HEK293 (cell line): ENCODE measurements around the gene CHST3.

Experiments used
- CTCF ChIP-seq: fragments of 450-650 bp; formaldehyde crosslinking; IDR thresholded peaks from 2 replicates; pipeline ENCODE4 v1.5.1; 2016; ENCODE audit warnings: missing biosample characterization, missing genetic modification characterization
- GLIS1 ChIP-seq: fragments of 450-650 bp; formaldehyde crosslinking; IDR thresholded peaks from 2 replicates; pipeline ENCODE4 v1.5.1; 2016; ENCODE audit warnings: missing biosample characterization, missing genetic modification characterization
- HIC1 ChIP-seq: fragments of 450-650 bp; formaldehyde crosslinking; IDR thresholded peaks from 2 replicates; pipeline ENCODE4 v1.5.1; 2016; ENCODE audit warnings: missing biosample characterization, missing genetic modification characterization
- HOXC10 ChIP-seq: sonication (generic); formaldehyde crosslinking; IDR thresholded peaks from 2 replicates; pipeline ENCODE4 v1.8.1; 2023; ENCODE audit warnings: mild to moderate bottlenecking, missing genetic modification reagents
- IKZF3 ChIP-seq: fragments of 450-650 bp; IDR thresholded peaks from 2 replicates; pipeline ENCODE4 v1.5.0; 2018; ENCODE audit warnings: missing biosample characterization, mild to moderate bottlenecking, missing genetic modification characterization, moderate library complexity
- KLF1 ChIP-seq: fragments of 450-650 bp; formaldehyde crosslinking; IDR thresholded peaks from 2 replicates; pipeline ENCODE4 v1.5.1; 2016; ENCODE audit warnings: missing biosample characterization, missing genetic modification characterization
- KLF16 ChIP-seq: fragments of 450-650 bp; formaldehyde crosslinking; IDR thresholded peaks from 2 replicates; pipeline ENCODE4 v1.5.1; 2017; ENCODE audit warnings: missing biosample characterization, missing genetic modification characterization
- KLF17 ChIP-seq: fragments of 450-650 bp; formaldehyde crosslinking; IDR thresholded peaks from 2 replicates; pipeline ENCODE4 v1.5.1; 2016; ENCODE audit warnings: missing biosample characterization, missing genetic modification characterization
- KLF8 ChIP-seq: fragments of 450-650 bp; formaldehyde crosslinking; IDR thresholded peaks from 2 replicates; pipeline ENCODE4 v1.5.1; 2016; ENCODE audit warnings: missing biosample characterization, missing genetic modification characterization
- MZF1 ChIP-seq: fragments of 450-650 bp; formaldehyde crosslinking; IDR thresholded peaks from 2 replicates; pipeline ENCODE4 v1.5.1; 2017; ENCODE audit warnings: missing biosample characterization, missing genetic modification characterization, borderline replicate concordance
- OSR2 ChIP-seq: fragments of 450-650 bp; formaldehyde crosslinking; IDR thresholded peaks from 2 replicates; pipeline ENCODE4 v1.5.1; 2016; ENCODE audit warnings: missing biosample characterization, missing genetic modification characterization
- PRDM10 ChIP-seq: fragments of 450-650 bp; formaldehyde crosslinking; IDR thresholded peaks from 2 replicates; pipeline ENCODE4 v1.5.1; 2016; ENCODE audit warnings: missing biosample characterization, missing genetic modification characterization
- WT1 ChIP-seq: fragments of 450-650 bp; formaldehyde crosslinking; IDR thresholded peaks from 2 replicates; pipeline ENCODE4 v1.5.1; 2016; ENCODE audit warnings: missing biosample characterization, missing genetic modification characterization
- ZBTB21 ChIP-seq: fragments of 450-650 bp; formaldehyde crosslinking; IDR thresholded peaks from 2 replicates; pipeline ENCODE4 v1.5.1; 2017; ENCODE audit warnings: missing biosample characterization, missing genetic modification characterization
- ZEB2 ChIP-seq: fragments of 450-650 bp; formaldehyde crosslinking; IDR thresholded peaks from 2 replicates; pipeline ENCODE4 v1.5.1; 2016; ENCODE audit warnings: missing biosample characterization, missing genetic modification characterization
- ZFHX2 ChIP-seq: fragments of 450-650 bp; formaldehyde crosslinking; conservative IDR thresholded peaks from 2 replicates; pipeline ENCODE4 v1.5.1; 2016; ENCODE audit warnings: missing biosample characterization, missing genetic modification characterization
- ZNF239 ChIP-seq: fragments of 450-650 bp; formaldehyde crosslinking; IDR thresholded peaks from 2 replicates; pipeline ENCODE4 v1.5.1; 2016; ENCODE audit warnings: missing biosample characterization, missing genetic modification characterization
- ZNF280D ChIP-seq: fragments of 450-650 bp; formaldehyde crosslinking; IDR thresholded peaks from 2 replicates; pipeline ENCODE4 v1.5.1; 2016; ENCODE audit warnings: missing biosample characterization, missing genetic modification characterization
- ZNF366 ChIP-seq: fragments of 450-650 bp; formaldehyde crosslinking; conservative IDR thresholded peaks from 2 replicates; pipeline ENCODE4 v1.5.1; 2016; ENCODE audit warnings: missing biosample characterization, missing genetic modification characterization
- ZNF391 ChIP-seq: fragments of 450-650 bp; formaldehyde crosslinking; IDR thresholded peaks from 2 replicates; pipeline ENCODE4 v1.5.1; 2016; ENCODE audit warnings: low read depth, missing biosample characterization, missing genetic modification characterization, borderline replicate concordance
- ZNF398 ChIP-seq: fragments of 450-650 bp; formaldehyde crosslinking; IDR thresholded peaks from 2 replicates; pipeline ENCODE4 v1.5.1; 2017; ENCODE audit warnings: missing biosample characterization, missing genetic modification characterization
- ZNF473 ChIP-seq: fragments of 450-650 bp; formaldehyde crosslinking; IDR thresholded peaks from 2 replicates; pipeline ENCODE4 v1.5.1; 2017; ENCODE audit warnings: missing biosample characterization, missing genetic modification characterization
- ZNF704 ChIP-seq: fragments of 450-650 bp; formaldehyde crosslinking; IDR thresholded peaks from 2 replicates; pipeline ENCODE4 v1.5.1; 2016; ENCODE audit warnings: missing biosample characterization, missing genetic modification characterization
- ZNF843 ChIP-seq: fragments of 450-650 bp; formaldehyde crosslinking; IDR thresholded peaks from 2 replicates; pipeline ENCODE4 v1.5.1; 2016; ENCODE audit warnings: missing biosample characterization, missing genetic modification characterization

The CHST3 gene

GRCh38 chr10:71974489-71975021 is 10.4 kb downstream of the CHST3 start (continued):
- no peak for TF ChIP-seq ZNF280D (tag by site-specific recombination)
- TF ChIP-seq PRDM10 (tag by site-specific recombination) = peak; percentile 85
- TF ChIP-seq GLIS1 (tag by site-specific recombination) = 0 out of 2 replicates have a peak, but pooled peaks have one; percentile 16
- peak; percentile 27; the same call in 1 of the 2 replicates for TF ChIP-seq WT1 (tag by site-specific recombination)
- TF ChIP-seq CTCF (tag by site-specific recombination) = no peak
- TF ChIP-seq ZNF398 (tag by site-specific recombination) = peak; percentile 74; the same call in 1 of the 2 replicates
- no peak for TF ChIP-seq MZF1 (tag by site-specific recombination)
- no peak for TF ChIP-seq HOXC10 (CRISPR knock-in tag)
- TF ChIP-seq ZNF843 (tag by site-specific recombination) = no peak
- TF ChIP-seq ZNF473 (tag by site-specific recombination) = no peak
- TF ChIP-seq ZEB2 (tag by site-specific recombination) = peak; percentile 84
- TF ChIP-seq KLF17 (tag by site-specific recombination) = peak; percentile 90
- TF ChIP-seq ZNF366 (tag by site-specific recombination) = peak; percentile 59
- no peak for TF ChIP-seq ZNF704 (tag by site-specific recombination)
- peak; percentile 70 for TF ChIP-seq KLF1 (tag by site-specific recombination)
- TF ChIP-seq IKZF3 (tag by site-specific recombination) = peak; percentile 15; the same call in 1 of the 2 replicates
- TF ChIP-seq KLF8 (tag by site-specific recombination) = peak; percentile 71
- peak; percentile 58 for TF ChIP-seq OSR2
- peak; percentile 92 for TF ChIP-seq HIC1
- TF ChIP-seq ZBTB21 (tag by site-specific recombination) = peak; percentile 95
- TF ChIP-seq ZNF239 (tag by site-specific recombination) = no peak
- TF ChIP-seq KLF16 (tag by site-specific recombination) = no peak
- TF ChIP-seq ZFHX2 (tag by site-specific recombination) = peak; percentile 89
- TF ChIP-seq ZNF391 = no peak
